Measurements from ENCODE around the gene KRTAP12-4.
"Not testable (repeated sequence)": the region's sequence is repeated elsewhere in the genome, so short reads cannot be mapped to it uniquely, and the experiment has no call there.

KRTAP12-4 gene

GRCh38 chr21:44687671-44688070, 33.2 kb upstream of the KRTAP12-4 start:
- no peaks in the 10 kb centered on the region for H3K27me3 ChIP-seq (ENCODE audit: low read length)
- no peak overlapping the region for H3K9ac ChIP-seq (ENCODE audit: low read length)
- H3K36me3 ChIP-seq (ENCODE audit: low read length): no peaks in the 10 kb centered on the region
- H3F3A ChIP-seq (ENCODE audit: insufficient read depth): no peaks in the 10 kb centered on the region
- no peaks in the 10 kb centered on the region for H3K9me2 ChIP-seq (replicated peaks; ENCODE audit: insufficient read depth, low read length)
- H3K79me2 ChIP-seq (ENCODE audit: insufficient read depth, low read length): no peaks in the 10 kb centered on the region
- no peak overlapping the region for H3K4me3 ChIP-seq (ENCODE audit: insufficient read depth, low read length, poor library complexity, severe bottlenecking)
- H3K27ac ChIP-seq (ENCODE audit: low read depth, low read length): no peak overlapping the region
- H3K9me3 ChIP-seq (ENCODE audit: insufficient read depth, low read length): no peaks in the 10 kb centered on the region
- TF ChIP-seq CTCF (IDR thresholded peaks at IDR 0.05; ENCODE audit: insufficient read depth, low read length, poor library complexity, severe bottlenecking) (no peak), EZH2phosphoT487 (conservative IDR thresholded peaks at IDR 0.05; ENCODE audit: low read length) (no peak)
- H3K4me2 ChIP-seq (ENCODE audit: low read depth, low read length, poor library complexity, severe bottlenecking): no peak overlapping the region
- H4K20me1 ChIP-seq (ENCODE audit: low read depth, low read length): no peaks in the 10 kb centered on the region
- H2AFZ ChIP-seq (ENCODE audit: low read depth, low read length, severe bottlenecking): no peak overlapping the region

GRCh38 chr21:44686843-44687561, 32.5 kb upstream of the KRTAP12-4 start:
- Histone ChIP-seq H3F3A (ENCODE audit: insufficient read depth) (no peaks in the 10 kb centered on the region), H3K36me3 (ENCODE audit: low read length) (no peaks in the 10 kb centered on the region), H3K9ac (ENCODE audit: low read length) (no peak overlapping the region), H3K9me2 (replicated peaks; ENCODE audit: insufficient read depth, low read length) (no peaks in the 10 kb centered on the region), H4K20me1 (ENCODE audit: low read depth, low read length) (no peaks in the 10 kb centered on the region), H3K79me2 (ENCODE audit: insufficient read depth, low read length) (no peaks in the 10 kb centered on the region), H3K4me2 (ENCODE audit: low read depth, low read length, poor library complexity, severe bottlenecking) (no peak overlapping the region), H3K27ac (ENCODE audit: low read depth, low read length) (no peak overlapping the region), H3K27me3 (ENCODE audit: low read length) (no peaks in the 10 kb centered on the region), H3K9me3 (ENCODE audit: insufficient read depth, low read length) (no peaks in the 10 kb centered on the region), H3K4me3 (ENCODE audit: insufficient read depth, low read length, poor library complexity, severe bottlenecking) (no peak overlapping the region), H2AFZ (ENCODE audit: low read depth, low read length, severe bottlenecking) (no peak overlapping the region)
- TF ChIP-seq EZH2phosphoT487 (conservative IDR thresholded peaks at IDR 0.05; ENCODE audit: low read length) (no peak), CTCF (IDR thresholded peaks at IDR 0.05; ENCODE audit: insufficient read depth, low read length, poor library complexity, severe bottlenecking) (no peak)

- no peak overlapping the region for H3K4me2 ChIP-seq (ENCODE audit: low read depth, low read length, poor library complexity, severe bottlenecking)
- no peaks in the 10 kb centered on the region for H3F3A ChIP-seq (ENCODE audit: insufficient read depth)
Measured at GRCh38 chr21:44686000-44686781, 31.7 kb upstream of the KRTAP12-4 start.

GRCh38 chr21:44685050-44685449, 30.6 kb upstream of the KRTAP12-4 start:
- H3K36me3 ChIP-seq (ENCODE audit: low read length); H3K4me3 ChIP-seq (ENCODE audit: insufficient read depth, low read length, poor library complexity, severe bottlenecking); H3K9me3 ChIP-seq (ENCODE audit: insufficient read depth, low read length); H3F3A ChIP-seq (ENCODE audit: insufficient read depth); H3K27ac ChIP-seq (ENCODE audit: low read depth, low read length); H3K27me3 ChIP-seq (ENCODE audit: low read length); H3K9ac ChIP-seq (ENCODE audit: low read length); H3K9me2 ChIP-seq (replicated peaks; ENCODE audit: insufficient read depth, low read length); H3K4me2 ChIP-seq (ENCODE audit: low read depth, low read length, poor library complexity, severe bottlenecking); H3K79me2 ChIP-seq (ENCODE audit: insufficient read depth, low read length); H2AFZ ChIP-seq (ENCODE audit: low read depth, low read length, severe bottlenecking); H4K20me1 ChIP-seq (ENCODE audit: low read depth, low read length): not testable (repeated sequence)

More at GRCh38 chr21:44686000-44686781, 31.7 kb upstream of the KRTAP12-4 start:
- Histone ChIP-seq H3K9me2 (replicated peaks; ENCODE audit: insufficient read depth, low read length) (no peaks in the 10 kb centered on the region), H3K79me2 (ENCODE audit: insufficient read depth, low read length) (no peaks in the 10 kb centered on the region), H3K9ac (ENCODE audit: low read length) (no peak overlapping the region), H2AFZ (ENCODE audit: low read depth, low read length, severe bottlenecking) (no peak overlapping the region), H3K9me3 (ENCODE audit: insufficient read depth, low read length) (no peaks in the 10 kb centered on the region), H3K27ac (ENCODE audit: low read depth, low read length) (no peak overlapping the region), H3K27me3 (ENCODE audit: low read length) (no peaks in the 10 kb centered on the region), H4K20me1 (ENCODE audit: low read depth, low read length) (no peaks in the 10 kb centered on the region), H3K36me3 (ENCODE audit: low read length) (no peaks in the 10 kb centered on the region), H3K4me3 (ENCODE audit: insufficient read depth, low read length, poor library complexity, severe bottlenecking) (no peak overlapping the region)
- TF ChIP-seq EZH2phosphoT487 (conservative IDR thresholded peaks at IDR 0.05; ENCODE audit: low read length): no peak
- no peak for TF ChIP-seq CTCF (IDR thresholded peaks at IDR 0.05; ENCODE audit: insufficient read depth, low read length, poor library complexity, severe bottlenecking)
